SIG-M5 (cell line): ENCODE results near the gene ERAL1.
"Not testable (repeated sequence)": the region's sequence is repeated elsewhere in the genome, so short reads cannot be mapped to it uniquely, and the experiment has no call there.

Experiments used
- DNase-seq: peaks from one replicate; lab custom pipeline; 2025; lab: John Stamatoyannopoulos, UW

The ERAL1 gene

DNA sequence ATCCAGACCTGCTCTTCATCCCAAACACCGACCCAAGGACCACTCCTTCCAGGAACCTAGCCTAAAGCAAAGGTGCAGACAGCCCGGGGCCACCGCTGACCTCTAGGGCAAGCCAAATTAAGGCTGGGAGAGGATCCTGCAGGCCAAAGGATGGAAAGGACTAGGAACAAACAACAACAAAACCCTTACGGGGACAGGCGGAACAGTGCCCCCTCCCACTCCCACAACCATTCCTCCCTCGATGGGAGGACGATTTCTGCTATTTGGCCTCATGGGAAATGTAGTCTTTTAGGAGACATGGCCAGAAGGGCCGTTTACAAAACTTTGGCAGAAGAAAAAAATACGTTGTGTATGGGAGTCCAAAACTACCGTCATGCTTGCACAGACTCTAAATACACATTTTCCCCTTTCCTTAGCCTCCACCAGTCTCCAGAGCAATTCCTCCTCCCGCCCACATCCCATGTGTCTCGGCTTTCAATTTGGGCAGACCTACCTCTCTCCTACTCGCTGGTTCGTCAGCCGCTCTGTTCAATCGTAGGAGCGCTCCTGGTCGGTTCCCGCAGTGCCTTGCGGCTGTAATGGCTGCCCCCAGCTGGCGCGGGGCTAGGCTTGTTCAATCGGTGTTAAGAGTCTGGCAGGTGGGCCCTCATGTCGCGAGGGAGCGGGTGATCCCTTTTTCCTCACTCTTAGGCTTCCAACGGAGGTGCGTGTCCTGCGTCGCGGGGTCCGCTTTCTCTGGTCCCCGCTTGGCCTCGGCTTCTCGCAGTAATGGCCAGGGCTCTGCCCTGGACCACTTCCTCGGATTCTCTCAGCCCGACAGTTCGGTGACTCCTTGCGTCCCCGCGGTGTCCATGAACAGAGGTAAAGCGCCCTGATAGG lies at the start of gene ERAL1:
Gene ERAL1, plus strand, starts transcription at position 560 of the 879 bp plus-strand sequence. Its CDS starts 19 bp downstream, at position 579.
- peak; percentile 55 for DNase-seq

DNA sequence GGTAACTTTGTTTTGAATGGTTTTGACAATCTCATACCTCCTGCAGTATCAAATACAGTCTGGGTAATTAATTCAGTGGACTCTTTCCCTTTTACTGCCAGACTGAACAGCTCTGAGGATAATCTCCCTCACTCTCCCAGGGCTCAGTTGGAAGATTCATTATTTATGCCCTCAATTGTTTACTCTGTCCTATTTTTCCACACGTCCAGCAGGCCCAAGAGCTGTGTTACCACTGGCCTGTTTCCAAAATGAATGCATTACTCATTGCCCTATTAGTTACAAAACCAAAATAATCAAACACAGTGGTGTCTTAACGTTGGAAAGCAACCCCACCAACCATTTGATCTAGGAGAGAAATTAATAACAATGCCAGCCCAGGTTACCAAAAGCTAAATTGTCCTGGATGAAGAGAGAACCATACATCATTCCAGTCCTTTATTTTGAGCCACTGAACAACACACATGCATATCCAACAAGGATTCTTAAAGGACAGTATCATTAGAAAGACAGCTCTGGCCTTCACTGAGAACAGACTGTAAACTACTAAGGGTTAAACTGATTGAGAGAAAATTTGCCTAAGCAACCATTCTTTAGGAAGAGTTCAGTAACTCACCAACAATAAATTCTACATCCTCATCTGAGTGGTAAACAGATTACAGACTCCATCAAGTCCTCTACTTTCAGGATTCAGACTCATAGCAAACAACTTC lies 46.7 kb upstream of the ERAL1 start:
- no peak for DNase-seq

DNA sequence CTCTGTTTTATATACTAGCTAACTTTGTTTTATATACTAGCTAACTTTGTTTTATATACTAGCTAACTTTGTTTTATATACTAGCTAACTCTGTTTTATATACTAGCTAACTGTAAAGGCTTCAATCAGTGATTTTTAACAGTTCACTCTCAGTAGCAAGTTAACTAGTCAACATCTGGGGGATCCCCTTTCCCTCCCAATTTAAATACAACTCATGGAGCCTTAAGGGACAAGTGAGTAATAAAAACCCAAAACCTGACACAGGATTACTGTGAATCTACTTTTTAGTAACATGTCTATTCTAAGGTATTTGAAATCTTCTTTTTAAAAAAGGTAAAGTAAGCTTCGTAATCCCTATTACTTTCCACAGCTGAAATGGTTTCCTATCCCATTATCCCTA lies 44.4 kb upstream of the ERAL1 start:
- DNase-seq, result no peak

DNA sequence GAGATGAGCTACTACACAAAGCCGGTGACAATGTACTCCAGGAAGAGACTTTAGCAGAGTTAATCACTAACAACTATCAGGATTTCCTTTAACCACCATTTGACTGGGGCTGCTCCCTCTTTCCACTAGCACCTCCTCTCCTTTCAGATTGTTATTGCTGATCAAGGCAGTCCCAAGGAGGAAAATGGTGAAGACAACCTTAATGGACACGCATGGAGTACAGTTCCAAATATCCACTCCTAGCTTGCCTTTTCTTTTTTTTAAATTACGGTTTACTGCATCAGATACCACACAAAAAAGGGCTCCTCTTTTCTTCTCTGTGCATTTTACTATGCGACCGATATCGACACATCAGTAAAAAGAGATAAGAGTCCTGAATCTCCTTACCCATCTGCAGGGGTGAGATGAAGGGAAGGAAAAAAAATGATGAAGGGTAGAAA lies 43.1 kb upstream of the ERAL1 start:
- DNase-seq, result no peak

DNA sequence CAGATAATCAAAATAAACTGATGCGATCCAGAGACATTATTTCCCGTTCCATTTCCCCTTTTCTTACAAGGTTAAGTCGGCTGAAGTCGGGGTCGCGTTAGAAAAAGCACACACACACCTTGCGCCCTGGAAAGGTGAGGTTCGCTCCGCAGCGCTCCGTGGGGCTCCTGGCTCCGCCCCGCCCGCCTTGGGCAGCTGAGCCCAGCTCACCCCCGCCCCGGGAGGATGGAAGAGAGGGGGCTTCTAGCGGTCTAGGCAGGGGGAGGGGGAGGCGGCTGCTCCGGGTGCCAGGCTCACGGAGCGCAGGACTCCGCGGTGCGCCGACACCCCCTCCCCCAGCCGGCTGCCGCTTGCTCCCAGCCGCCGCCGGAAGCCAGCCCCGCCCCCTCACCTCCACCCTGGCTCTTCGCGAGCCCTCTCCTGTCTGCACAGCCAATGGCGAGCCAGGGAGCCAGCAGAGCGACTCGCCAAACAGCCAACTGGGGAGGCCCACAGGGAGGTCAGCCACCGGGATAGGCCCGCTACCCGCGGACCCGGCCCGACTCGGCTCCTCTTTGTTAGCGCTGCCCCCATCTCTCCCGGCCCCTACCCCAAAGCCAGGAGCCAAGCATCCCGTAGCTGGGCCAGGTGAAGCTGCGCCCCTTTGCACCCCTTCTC lies 42.6 kb upstream of the ERAL1 start:
- peak; percentile 83 for DNase-seq

DNA sequence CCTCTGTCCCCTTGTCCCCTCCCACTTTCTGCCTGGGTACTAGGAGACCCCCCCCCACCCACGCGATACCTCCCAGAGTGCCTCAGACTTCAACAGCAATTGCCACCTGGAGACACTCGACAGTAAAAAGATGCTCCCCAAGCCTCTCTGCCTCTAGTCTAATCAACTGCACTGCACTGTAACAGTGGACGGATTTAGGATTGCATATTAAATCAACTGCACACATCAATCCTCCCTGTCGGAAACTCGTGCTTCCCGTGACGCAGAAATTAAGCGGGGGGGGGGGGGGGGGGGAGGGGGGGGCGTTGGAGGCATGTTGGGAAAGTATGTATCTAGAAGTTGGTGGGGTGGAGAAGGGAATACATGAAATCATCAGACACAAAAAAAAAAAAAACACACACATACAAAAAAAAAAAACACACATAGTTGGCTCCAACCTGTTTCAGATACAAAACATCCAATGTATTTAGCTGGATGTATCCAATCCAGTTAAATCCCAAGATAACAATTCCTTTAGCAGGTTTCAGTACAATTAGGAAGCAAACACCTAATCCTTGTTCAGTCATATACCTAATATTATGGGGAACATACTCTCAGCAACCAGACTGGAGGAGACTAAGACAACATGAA lies 42.0 kb upstream of the ERAL1 start:
- no peak for DNase-seq

DNA sequence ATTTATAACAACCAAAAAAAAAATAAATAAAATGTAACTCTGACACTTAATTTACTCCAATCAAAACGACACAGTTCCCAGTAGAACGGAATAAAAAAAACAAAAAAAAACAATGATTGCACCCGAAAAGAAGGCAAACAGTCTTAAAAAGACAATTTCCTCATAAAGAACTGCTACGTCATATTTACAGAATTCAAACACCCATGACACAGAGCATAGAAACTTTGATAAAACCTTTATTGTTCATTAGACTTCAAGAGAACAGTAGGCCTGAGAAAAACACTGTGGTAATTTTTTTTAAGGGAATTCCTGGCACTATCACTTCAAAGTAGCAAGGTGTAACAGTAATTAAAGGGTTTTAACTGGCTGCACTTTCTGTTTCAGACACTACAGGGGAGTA lies 38.3 kb upstream of the ERAL1 start:
- no peak for DNase-seq

DNA sequence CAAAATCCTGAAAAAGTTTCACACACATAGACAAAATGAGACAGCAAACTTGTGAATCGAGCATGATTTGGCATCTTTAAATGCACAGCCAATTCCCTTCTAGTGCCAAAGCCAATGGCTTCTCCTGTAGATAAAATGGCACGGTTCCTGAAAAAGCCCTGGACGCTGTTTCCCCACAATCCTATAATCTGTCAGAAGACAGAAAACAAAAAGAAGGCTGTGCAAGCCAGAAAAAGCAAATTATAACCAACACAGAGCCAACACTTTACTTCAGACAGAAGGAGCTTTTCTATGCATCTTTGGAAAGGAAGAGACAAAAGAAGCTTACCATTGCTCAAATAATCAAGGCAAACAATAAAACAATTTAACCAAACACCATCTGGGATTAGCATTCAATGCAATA lies 36.0 kb upstream of the ERAL1 start:
- DNase-seq, result no peak

DNA sequence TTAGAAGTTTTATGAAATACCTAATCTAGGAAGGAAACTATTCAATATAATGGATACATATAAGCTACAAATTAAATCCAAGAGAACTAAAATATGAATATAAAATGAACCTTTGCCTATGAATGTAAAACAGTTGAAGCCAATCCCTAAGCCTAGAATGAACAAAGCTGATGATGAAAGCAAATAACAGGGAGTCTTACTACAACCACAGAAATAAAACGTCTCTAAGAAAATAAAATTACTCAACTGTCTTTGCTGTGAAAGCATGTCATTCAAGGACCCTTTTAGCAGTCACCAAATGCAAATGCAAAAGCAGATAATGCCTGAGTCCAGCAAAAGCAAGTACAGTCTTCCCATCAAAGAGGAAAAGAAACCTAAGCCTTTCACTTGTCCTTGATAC lies 35.2 kb upstream of the ERAL1 start:
- DNase-seq, result no peak

DNA sequence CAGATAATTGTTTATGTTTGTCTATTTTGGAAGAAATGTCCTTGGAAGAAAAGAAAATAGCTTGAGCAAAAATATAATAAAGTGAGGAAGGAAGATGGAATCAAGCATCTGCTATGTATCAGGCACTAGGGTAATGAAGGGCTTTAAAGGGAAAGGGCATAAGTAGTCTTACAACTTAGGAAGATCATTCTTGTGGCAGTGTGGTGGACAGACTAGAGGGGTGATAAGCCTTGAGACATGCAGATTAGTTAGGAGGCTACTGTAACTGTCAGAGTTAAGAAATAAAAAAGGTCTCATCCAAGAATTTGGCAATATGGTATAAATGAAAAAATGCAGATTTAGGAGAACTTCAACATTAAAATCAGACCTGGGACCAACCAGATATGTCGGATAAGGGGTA lies 27.1 kb upstream of the ERAL1 start:
- no peak for DNase-seq

DNA sequence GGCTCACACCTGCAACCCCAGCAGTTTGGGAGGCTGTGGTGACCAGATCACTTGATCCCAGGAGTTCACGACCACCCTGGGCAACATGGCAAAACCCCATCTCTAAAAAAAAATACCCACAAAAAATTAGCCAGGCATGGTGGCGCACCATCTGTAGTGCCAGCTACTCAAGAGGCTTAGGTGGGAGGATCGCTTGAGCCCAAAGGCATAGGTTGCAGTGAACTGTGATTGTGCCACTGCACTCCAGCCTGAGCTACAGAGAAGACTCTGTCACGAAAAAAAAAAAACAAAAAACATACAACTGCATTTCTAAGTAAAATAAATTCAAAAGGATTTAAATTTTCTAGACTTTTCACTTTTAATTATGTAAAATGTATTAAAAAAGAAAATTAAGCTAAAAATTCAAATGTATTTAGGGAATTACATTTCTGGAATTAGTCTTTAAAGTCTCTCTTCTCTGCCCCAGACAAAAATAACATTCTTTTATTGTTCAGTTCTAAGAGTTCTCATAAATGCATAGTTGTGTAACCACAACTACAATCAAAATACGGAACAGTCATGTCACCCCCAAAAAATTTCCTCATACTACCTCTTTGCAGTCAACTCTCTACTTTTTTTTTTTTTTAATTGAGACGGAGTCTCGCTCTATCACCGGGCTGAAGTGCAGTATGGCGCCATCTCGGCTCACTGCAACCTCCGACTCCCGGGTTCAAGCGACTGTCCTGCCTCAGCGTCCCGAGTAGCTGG lies 26.3 kb upstream of the ERAL1 start:
- DNase-seq, result no peak

DNA sequence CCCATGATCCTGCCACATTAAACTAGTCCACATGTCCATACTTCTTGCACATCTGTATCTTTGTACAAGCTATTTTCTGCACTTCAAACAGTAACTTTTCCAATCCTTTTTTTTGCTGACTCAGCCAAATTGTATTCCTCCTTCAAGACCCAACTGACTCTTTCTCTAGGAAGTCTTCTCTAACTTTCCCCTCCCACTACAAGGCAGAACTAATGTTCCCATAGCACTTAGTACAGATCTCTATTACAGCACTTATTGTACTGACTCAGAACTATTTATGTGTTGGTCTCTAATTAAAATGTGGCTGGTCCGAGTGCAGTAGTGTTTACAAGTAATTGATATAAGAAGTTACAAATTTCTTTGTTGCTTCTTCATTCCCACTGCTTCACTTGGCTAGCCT lies 20.4 kb upstream of the ERAL1 start:
- no peak for DNase-seq

DNA sequence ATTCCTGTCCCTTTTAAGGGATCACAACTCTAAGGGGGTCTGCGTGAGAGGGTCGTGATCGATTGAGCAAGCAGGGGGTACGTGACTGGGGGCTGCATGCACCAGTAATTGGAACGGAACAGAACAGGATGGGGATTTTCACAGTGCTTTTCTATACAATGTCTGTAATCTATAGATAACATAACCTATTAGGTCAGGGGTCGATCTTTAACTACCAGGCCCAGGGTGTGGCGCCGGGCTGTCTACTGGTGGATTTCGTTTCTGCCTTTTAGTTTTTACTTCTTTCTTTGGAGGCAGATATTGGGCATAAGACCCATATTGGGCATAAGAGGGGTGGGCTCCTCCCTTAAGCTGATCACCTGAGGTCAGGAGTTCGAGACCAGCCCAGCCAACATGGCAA lies 18.3 kb upstream of the ERAL1 start:
- DNase-seq, result not testable (repeated sequence)

DNA sequence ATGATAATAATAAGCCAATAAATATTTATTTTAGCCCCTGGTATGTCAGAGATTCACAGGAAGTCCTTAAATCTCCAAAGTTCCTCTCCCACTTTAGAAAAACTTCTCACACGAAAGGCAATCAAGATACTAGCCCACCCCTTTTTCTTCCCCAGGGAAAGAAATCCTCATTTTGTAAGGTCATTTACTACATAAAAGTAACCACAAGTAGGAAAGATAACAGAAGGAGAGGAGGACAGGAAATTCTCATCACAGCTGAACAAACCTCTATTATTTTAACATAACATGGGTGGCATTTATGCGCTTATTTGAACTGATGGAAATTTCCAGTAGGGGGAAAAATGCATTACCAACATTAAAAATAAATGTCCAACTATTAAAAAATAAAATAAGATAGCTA lies 15.6 kb upstream of the ERAL1 start:
- no peak for DNase-seq

DNA sequence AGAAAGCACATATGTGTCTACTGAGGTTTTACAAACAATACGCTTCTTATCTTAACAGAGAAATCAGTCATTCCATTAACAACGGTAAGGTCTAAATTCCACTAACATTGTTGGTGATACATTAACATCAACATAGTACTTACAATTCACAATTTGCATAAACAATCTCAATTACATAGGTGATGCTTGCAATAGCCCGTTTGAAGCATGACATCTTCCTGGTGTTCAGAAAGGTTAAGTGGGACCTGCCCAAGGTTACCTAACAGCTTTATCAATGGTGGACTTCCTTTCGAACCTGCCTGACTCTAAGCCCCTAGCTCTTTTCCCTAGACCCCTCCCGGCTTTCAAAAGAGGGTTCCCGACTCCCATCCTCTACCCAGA lies 12.9 kb upstream of the ERAL1 start:
- no peak for DNase-seq

DNA sequence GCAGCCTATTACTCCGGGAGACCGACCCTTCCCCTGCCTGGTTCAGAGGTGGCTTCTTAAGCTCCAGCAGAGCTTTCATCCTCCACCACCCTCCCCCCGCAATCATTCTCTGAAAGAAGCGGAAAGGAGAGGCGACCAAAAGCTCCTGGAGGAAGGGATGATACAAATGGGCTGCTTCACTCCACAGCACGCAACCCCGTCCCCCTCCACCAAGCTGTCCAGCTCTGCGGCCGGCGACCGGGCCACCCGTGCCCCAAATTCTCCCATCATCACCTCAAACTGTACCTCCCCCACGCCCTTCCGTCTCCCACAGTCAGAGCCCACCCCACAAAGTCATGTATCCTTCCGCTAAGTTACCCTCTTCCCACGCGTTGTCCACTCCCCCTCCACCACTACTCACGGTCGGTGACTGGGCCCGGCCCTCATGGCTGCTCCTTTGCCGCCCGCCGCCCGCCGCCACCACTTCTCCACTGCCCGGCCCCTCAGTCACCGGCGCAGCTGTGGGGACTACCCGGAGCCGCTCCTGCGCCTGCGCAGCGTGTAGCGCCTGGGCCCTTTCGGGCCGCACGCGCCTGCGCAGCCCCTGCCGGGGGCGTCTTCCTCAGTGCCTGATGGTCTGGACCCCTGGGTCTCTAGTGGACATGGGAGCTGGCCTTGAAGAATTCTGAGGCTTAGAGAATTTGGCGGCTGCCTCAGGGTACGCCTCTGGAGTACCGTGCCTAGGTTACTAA lies 12.4 kb upstream of the ERAL1 start, which contains the start of gene FAM222B:
Gene FAM222B, minus strand, starts transcription at position 509 of the 731 bp plus-strand sequence. CDS start 76,123 bp downstream, outside the sequence.
- peak; percentile 31 for DNase-seq

DNA sequence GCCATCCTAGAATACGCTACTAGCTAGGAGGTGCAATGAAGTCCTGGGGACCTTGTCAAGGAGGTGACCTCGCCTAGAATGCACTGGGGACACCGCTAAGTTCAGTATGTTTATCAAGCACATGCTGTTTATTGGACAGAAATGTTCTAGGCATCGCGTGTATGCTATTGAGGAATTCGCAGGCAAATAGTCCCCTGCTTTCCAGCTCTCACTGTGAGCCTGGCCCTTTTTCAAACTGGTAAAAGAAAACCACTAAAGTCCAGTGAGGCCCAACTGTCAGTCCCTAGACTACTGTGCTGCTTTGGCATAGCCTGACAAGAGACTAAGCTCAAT lies 11.0 kb upstream of the ERAL1 start:
- DNase-seq, result no peak

DNA sequence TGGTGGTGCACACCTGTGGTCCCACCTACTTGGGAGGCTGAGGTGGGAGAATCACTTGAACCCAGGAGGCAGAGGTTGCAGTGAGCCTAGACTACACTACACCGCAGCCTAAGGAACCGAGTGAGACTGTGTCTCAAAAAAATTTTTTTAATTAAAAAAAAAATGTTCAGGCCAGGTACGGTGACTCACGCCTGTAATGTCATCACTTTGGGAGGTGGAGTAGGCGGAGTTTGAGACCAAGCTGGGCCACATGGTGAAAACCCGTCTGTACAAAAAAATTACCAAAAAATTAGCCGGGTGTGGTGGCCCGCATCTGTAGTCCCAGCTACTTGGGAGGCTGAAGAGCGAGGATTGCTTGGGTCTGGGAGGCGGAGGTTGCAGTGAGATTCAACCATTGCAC lies 8.6 kb upstream of the ERAL1 start:
- DNase-seq, result no peak

DNA sequence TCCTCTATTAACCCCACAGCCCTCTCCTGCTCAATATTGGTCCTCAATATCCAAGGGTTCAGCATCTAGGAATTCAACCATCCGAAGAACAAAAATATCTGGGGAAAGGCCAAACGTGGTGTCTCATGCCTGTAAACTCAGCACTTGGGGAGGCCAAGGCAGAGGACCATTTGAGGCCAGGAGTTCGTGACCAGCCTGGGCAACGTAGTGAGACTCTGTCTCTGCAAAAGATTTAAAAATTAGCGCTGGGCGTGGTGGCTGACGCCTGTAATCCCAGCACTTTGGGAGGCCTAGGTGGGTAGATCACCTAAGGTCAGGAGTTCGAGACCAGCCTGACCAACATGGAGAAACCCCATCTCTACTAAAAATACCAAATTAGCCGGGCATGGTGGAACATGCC lies 8.1 kb upstream of the ERAL1 start:
- DNase-seq, result not testable (repeated sequence)

DNA sequence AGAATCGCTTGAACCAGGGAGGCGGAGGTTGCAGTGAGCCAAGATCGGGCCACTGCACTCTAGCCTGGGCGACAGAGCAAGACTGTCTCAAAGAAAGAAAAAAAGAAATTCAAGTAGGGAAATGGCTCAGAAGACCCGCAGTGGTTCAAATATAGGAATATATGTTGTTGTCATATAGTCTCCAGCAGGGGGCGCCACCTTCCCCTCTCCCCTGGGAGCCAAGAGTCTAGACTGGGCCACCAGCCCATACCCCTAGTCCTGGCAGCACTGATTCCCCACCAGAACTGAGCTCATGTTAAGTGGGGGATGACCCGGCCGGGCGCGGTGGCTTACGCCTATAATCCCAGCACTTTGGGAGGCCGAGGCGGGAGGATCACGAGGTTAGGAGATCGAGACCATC lies 6.1 kb upstream of the ERAL1 start:
- DNase-seq, result not testable (repeated sequence)

DNA sequence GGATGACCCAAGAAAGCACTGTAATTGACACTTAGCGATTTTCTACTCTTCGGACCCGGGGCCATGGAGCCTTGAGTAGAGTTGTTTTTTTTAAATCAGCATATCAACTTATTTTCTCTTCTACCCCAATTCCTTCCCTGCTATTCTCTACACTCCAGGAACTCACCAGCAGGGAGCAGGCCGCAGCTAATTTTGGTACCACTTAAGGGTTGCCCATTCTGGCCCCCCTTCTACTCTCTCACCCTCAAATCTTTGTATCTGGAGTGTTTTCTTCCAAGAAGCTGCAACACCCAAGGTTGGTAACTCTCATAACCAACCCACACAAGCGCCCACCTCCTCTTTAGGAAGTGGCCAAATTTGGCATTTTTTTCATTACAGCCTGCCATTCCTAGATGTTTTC lies 5.5 kb upstream of the ERAL1 start:
- DNase-seq, result no peak
